Aorta (tissue), 5 donors: ENCODE results near the gene WWOX. TPM values are rescaled to one million over a fixed set of nuclear protein-coding genes. Genes with fewer than 3 reads are reported as not detected.

Experiments
- ATAC-seq: fragments of 200-7000 bp; cut with Tn5 transposase; one replicate; pipeline ENCODE4 v1.9.1; 2022; ENCODE audit warnings: moderate library complexity; ENCODE audit not compliant: low FRiP score
- DNase-seq, 2 donors: peaks; one replicate each; pipeline ENCODE4 v3.0.0-alpha.2; 2020
- H3K27ac ChIP-seq, 2 donors: one replicate each; pipeline ENCODE4 v1.5.1; 2013; ENCODE audit warnings: low read length in 2 of 2, mild to moderate bottlenecking in 2 of 2, moderate library complexity in 2 of 2, control low read depth in 1 of 2, inconsistent platforms in 1 of 2, low read depth in 1 of 2
- H3K27me3 ChIP-seq, 2 donors: one replicate each; pipeline ENCODE4 v1.6.1; 2013; ENCODE audit warnings: control low read depth in 1 of 2, low read length in 1 of 2, mild to moderate bottlenecking in 1 of 2, moderate library complexity in 1 of 2; ENCODE audit not compliant: insufficient read depth in 2 of 2, control insufficient read depth in 1 of 2
- H3K36me3 ChIP-seq, 2 donors: one replicate each; pipeline ENCODE4 v1.6.1; 2013; ENCODE audit warnings: control low read depth in 1 of 2, low read length in 1 of 2, mild to moderate bottlenecking in 1 of 2; ENCODE audit not compliant: insufficient read depth in 2 of 2, control insufficient read depth in 1 of 2
- H3K4me1 ChIP-seq, 2 donors: one replicate each; pipeline ENCODE4 v1.6.1; 2013; ENCODE audit warnings: low read length in 2 of 2, control low read depth in 1 of 2, mild to moderate bottlenecking in 1 of 2, moderate library complexity in 1 of 2; ENCODE audit not compliant: insufficient read depth in 2 of 2, control insufficient read depth in 1 of 2
- H3K4me3 ChIP-seq, 2 donors: one replicate each; pipeline ENCODE4 v1.5.1; 2013; ENCODE audit warnings: low read length in 2 of 2, control low read depth in 1 of 2, mild to moderate bottlenecking in 1 of 2
- H3K9me3 ChIP-seq: one replicate; pipeline ENCODE4 v1.6.1; 2013; ENCODE audit warnings: mild to moderate bottlenecking, low read length; ENCODE audit not compliant: control insufficient read depth
- WGBS, 2 donors: extraction: QIAGEN DNeasy Blood & Tissue Kit; methylation state at CpG; one replicate each; pipeline ENCODE4 v1.1.7; 2013; 5-methylcytosine and 5-hydroxymethylcytosine counted together
- intact Hi-C, 2 donors: fragments of 100-400 bp; cut with DNase I; formaldehyde crosslinking; loops; one replicate each; pipeline versions ENCODE4 v1.14.2 to v1.15.0; 2022
- polyA plus RNA-seq, 2 donors: library from polyadenylated mRNA; stranded (reverse); fragments of 200-250 nt; gene quantifications; one replicate each; pipeline ENCODE4 v1.2.3, GENCODE V29; 2013
- total RNA-seq, 2 donors: library from RNA; stranded (reverse); fragmentation: NEBNext Ultra II Directional; extraction: Animal tissue kit (Norgen Biotek cat#: 25700); gene quantifications; one replicate each; pipeline ENCODE4 v1.2.1, GENCODE V29; 2021
- donor health status: healthy with polysubstance abuse.
- donor health status: Bipolar disorder and iron deficiency.
- donor health status: DM: no; HTN: no; CAD: no.
- donor health status: DM: no; HTN: no; CAD: no.
- donor health status: DM: yes; HTN: yes; CAD: no.

Gene WWOX
- total and polyA plus RNA-seq, 4 donors: 11.2 to 30.9 (median 14.6) TPM

DNA sequence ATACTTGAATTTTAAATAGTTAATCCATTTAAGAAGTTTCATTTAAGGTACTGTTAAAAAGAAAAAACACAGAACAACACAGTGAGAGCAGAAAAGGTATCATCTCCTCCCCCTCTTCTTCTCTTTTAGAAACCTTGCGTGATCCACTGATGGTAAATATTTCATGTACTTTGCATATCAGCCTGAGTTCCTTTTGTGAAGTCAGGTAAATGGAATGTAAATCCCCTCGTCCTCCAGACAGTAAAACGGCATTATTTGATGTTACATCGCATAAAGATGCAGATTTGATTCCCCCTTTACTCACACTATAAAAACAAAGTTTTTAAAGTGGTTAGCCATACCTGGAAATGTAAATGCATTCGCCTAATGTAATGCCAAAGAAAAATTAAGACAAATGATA is 234.4 kb downstream of the WWOX start:
- Histone ChIP-seq H3K27ac (no peak overlapping the region), H3K4me3 (no peak overlapping the region), H3K27me3 (no peaks in the 10 kb centered on the region), H3K9me3 (no peaks in the 10 kb centered on the region), H3K4me1 (no peaks in the 10 kb centered on the region), H3K36me3 (no peaks in the 10 kb centered on the region)
- no peak for ATAC-seq
- WGBS, 2 donors: 85% methylated on average over 5 of the region's 5 CpGs
- intact Hi-C loops: no loop called here
- no peak for DNase-seq

- H3K27ac ChIP-seq: no peak overlapping the region
- H3K9me3 ChIP-seq: no peaks in the 10 kb centered on the region
- no peaks in the 10 kb centered on the region for H3K27me3 ChIP-seq
- intact Hi-C loops: no loop called here
- 95 to 100% methylated on average over 1 of the region's 1 CpG for WGBS, 2 donors
- ATAC-seq (no peak), DNase-seq (no peak)
- H3K4me3 ChIP-seq: no peak overlapping the region
- no peaks in the 10 kb centered on the region for H3K4me1 ChIP-seq
- H3K36me3 ChIP-seq: no peaks in the 10 kb centered on the region
Observed at GRCh38 chr16:78340590-78340989, 241.1 kb downstream of the WWOX start.

GRCh38 chr16:78348068-78348467 is 248.6 kb downstream of the WWOX start:
- H3K27me3 ChIP-seq: no peaks in the 10 kb centered on the region
- intact Hi-C loops: no loop called here
- no peaks in the 10 kb centered on the region for H3K4me1 ChIP-seq
- DNase-seq: no peak
- no peaks in the 10 kb centered on the region for H3K36me3 ChIP-seq
- H3K9me3 ChIP-seq: no peaks in the 10 kb centered on the region
- no peak overlapping the region for H3K4me3 ChIP-seq
- H3K27ac ChIP-seq: no peak overlapping the region
- 90 to 94% methylated on average over 3 of the region's 3 CpGs for WGBS, 2 donors
- ATAC-seq: no peak

DNA sequence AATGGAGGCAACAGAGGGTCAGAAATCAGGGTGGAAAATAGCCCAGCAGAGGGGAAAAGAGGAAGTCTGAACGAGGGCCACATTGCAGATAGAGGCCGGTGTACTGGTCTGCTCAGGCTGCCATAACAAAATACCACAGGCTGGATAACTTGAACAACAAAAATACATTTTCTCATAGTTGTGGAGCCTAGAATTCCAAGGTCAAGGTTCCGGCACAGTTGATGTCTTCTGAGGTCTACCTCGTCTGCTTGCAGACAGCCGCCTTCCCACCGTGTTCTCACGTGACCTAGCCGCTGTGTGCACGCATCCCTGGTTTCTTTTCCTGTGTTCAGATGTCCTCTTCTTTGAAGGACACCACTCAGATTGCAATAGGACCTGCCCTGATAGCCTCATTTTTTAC is 249.4 kb downstream of the WWOX start:
- Histone ChIP-seq H3K27ac (no peak overlapping the region), H3K9me3 (no peaks in the 10 kb centered on the region), H3K4me1 (no peaks in the 10 kb centered on the region), H3K36me3 (no peaks in the 10 kb centered on the region), H3K27me3 (no peaks in the 10 kb centered on the region), H3K4me3 (no peak overlapping the region)
- 95 to 96% methylated on average over 9 of the region's 9 CpGs for WGBS, 2 donors
- intact Hi-C loops: no loop called here
- DNase-seq (no peak), ATAC-seq (no peak)

GRCh38 chr16:78352184-78352583 is 252.7 kb downstream of the WWOX start:
- ATAC-seq: no peak
- H3K4me1 ChIP-seq: no peaks in the 10 kb centered on the region
- intact Hi-C loops: no loop called here

GRCh38 chr16:78353640-78354275 is 254.3 kb downstream of the WWOX start:
- intact Hi-C loops: no loop called here
- WGBS, 2 donors: 75 to 77% methylated on average over 9 of the region's 9 CpGs
- no peak for ATAC-seq

More at GRCh38 chr16:78352184-78352583, 252.7 kb downstream of the WWOX start:
- Histone ChIP-seq H3K4me3 (no peak overlapping the region), H3K9me3 (no peaks in the 10 kb centered on the region), H3K36me3 (no peaks in the 10 kb centered on the region), H3K27me3 (no peaks in the 10 kb centered on the region), H3K27ac (no peak overlapping the region)
- DNase-seq: no peak
- 89 to 94% methylated on average over 1 of the region's 1 CpG for WGBS, 2 donors

GRCh38 chr16:78362524-78363135 is 263.2 kb downstream of the WWOX start:
- Histone ChIP-seq H3K27me3 (no peaks in the 10 kb centered on the region), H3K4me3 (no peak overlapping the region), H3K27ac (no peak overlapping the region), H3K4me1 (no peaks in the 10 kb centered on the region), H3K9me3 (no peaks in the 10 kb centered on the region), H3K36me3 (no peaks in the 10 kb centered on the region)
- ATAC-seq: no peak
- intact Hi-C loops: no loop called here
- 67 to 76% methylated on average over 6 of the region's 6 CpGs for WGBS, 2 donors
- no peak for DNase-seq

More at GRCh38 chr16:78353640-78354275, 254.3 kb downstream of the WWOX start:
- Histone ChIP-seq H3K9me3 (no peaks in the 10 kb centered on the region), H3K4me3 (no peak overlapping the region), H3K27me3 (no peaks in the 10 kb centered on the region), H3K36me3 (no peaks in the 10 kb centered on the region), H3K4me1 (no peaks in the 10 kb centered on the region), H3K27ac (no peak overlapping the region)
- DNase-seq: no peak

DNA sequence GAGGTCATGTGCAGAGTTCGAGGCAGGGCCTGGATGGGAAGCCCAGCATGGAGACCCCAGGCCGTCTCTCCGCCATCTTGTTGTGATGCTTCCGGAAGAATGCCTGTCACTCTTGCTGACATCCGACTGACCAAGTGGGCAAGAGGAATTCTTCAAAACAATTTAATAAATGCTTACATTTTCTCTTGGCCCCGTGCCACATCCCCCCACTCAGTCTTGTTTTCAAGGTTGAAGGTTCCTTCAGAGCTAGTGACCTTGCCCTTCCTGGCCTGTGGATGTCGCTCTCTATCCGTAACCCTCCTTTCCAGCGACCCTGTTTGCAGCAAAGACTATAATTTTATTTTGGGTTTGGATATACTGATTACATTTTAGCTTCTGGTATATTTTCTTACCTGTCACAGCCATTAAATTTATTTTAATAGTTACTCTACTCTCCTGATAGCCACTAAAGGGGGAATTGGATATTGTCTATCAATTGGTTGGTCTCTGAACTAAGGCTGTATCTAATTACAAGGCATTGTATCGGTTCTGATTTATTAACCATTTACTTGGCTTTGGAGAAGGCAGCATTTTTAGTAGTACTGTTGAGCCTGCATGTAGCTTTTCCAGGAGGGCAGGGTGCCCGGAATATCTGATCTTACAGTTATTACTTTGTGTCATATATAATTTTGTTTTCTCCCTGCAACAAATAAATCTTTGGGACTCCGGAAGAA is 264.5 kb downstream of the WWOX start:
- intact Hi-C loops: no loop called here
- Histone ChIP-seq H3K27ac (no peak overlapping the region), H3K4me3 (no peak overlapping the region), H3K4me1 (no peaks in the 10 kb centered on the region), H3K27me3 (no peaks in the 10 kb centered on the region), H3K9me3 (no peaks in the 10 kb centered on the region), H3K36me3 (no peaks in the 10 kb centered on the region)
- ATAC-seq: no peak
- no peak for DNase-seq
- WGBS, 2 donors: 81 to 84% methylated on average over 12 of the region's 12 CpGs

DNA sequence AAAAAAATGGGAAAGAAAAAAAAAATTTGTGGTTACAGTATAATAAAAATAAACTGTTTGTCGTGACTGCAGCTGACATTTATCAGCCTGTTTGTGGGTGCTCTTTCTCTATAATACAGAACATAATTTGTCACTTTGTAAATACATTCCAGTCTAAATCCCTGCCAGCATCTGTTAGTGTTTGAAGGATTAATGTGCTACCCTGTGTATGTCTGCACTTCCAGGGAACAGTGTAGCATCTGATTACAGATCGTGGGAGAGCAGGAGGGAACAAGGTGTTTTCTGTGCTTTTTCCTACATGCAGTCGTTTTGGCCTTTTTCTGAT is 265.1 kb downstream of the WWOX start:
- ATAC-seq (no peak), DNase-seq (no peak)
- Histone ChIP-seq H3K27me3 (no peaks in the 10 kb centered on the region), H3K27ac (no peak overlapping the region), H3K9me3 (no peaks in the 10 kb centered on the region), H3K4me1 (no peaks in the 10 kb centered on the region), H3K4me3 (no peak overlapping the region), H3K36me3 (no peaks in the 10 kb centered on the region)
- intact Hi-C loops: no loop called here
- WGBS, 2 donors: 29 to 68% methylated on average over 3 of the region's 3 CpGs
